HCT116 (cell line): ENCODE measurements around the gene KRT85. TPM values are rescaled to one million over a fixed set of nuclear protein-coding genes. Genes with fewer than 3 reads are reported as not detected.

Source experiments
- ATAC-seq: fragments of 200-7000 bp; cut with Tn5 transposase; 2 replicates; pipeline ENCODE4 v1.9.1; 2020; ENCODE audit warnings: mild to moderate bottlenecking, moderate library complexity
- BruUV-seq: library from RNA; stranded (reverse); fragments of 400-500 nt; replicated peaks from 2 replicates; lab custom pipeline; 2021; lab: Mats Ljungman, UMichigan
- CTCF ChIA-PET: fragments of 300-600 bp; sonication (Branson Sonifier 250); formaldehyde crosslinking; loops from one replicate; lab custom pipeline; 2021; ENCODE audit warnings: antibody characterized with exemption; lab: Charles Lee
- POLR2A ChIA-PET: fragments of 300-600, 350-600 bp; sonication (Branson Sonifier 250); formaldehyde crosslinking; loops from one replicate; lab custom pipeline; 2021; ENCODE audit warnings: antibody characterized with exemption; lab: Charles Lee
- RAD21 ChIA-PET, 2 experiments: fragments of 300-600 bp; sonication (Branson Sonifier 250); formaldehyde crosslinking; loops; one replicate each; lab custom pipeline; 2023; ENCODE audit warnings: low total read pairs in 2 of 2; ENCODE audit not compliant: uncharacterized antibody in 2 of 2, unreplicated experiment in 2 of 2, low non-redundant PET in 1 of 2; lab: Charles Lee
- DNase-seq: peaks from one replicate; pipeline ENCODE4 v3.0.0-alpha.2; 2010; ENCODE audit warnings: low read depth, low spot score
- H2AFZ ChIP-seq: fragments of 200-600 bp; shearing (Covaris generic), sonication (generic); 2 replicates; pipeline ENCODE4 v1.6.1; 2017; ENCODE audit warnings: low read depth, mixed run types, mixed read lengths, antibody characterized with exemption, low read length; ENCODE audit not compliant: poor library complexity, severe bottlenecking
- H3K27ac ChIP-seq: 2 replicates; pipeline ENCODE4 v1.5.1; 2012; ENCODE audit warnings: low read depth, low read length
- H3K27me3 ChIP-seq: fragments of 200-600 bp; sonication (generic); 2 replicates; pipeline ENCODE4 v1.6.1; 2016; ENCODE audit warnings: mixed run types, low read length, mixed read lengths; ENCODE audit not compliant: insufficient read depth
- H3K36me3 ChIP-seq, 2 experiments: fragments of 200-500 bp in 1 of 2; fragments of 200-600 bp in 1 of 2; sonication (Bioruptor generic) in 1 of 2; sonication (generic) in 1 of 2; 2 replicates each; pipeline versions ENCODE4 v1.5.1 to v1.6.1; 2014 to 2016; ENCODE audit warnings: low read length in 2 of 2, inconsistent platforms in 1 of 2, mixed read lengths in 1 of 2, mixed run types in 1 of 2; ENCODE audit not compliant: insufficient read depth in 2 of 2, control insufficient read depth in 1 of 2
- H3K4me1 ChIP-seq, 2 experiments: fragments of 200-600 bp in 1 of 2; sonication (generic) in 1 of 2; 2 replicates each; pipeline versions ENCODE4 v1.5.1 to v1.6.1; 2012 to 2017; ENCODE audit warnings: low read length in 2 of 2, inconsistent platforms in 1 of 2, mild to moderate bottlenecking in 1 of 2, mixed read lengths in 1 of 2, mixed run types in 1 of 2, moderate library complexity in 1 of 2; ENCODE audit not compliant: insufficient read depth in 2 of 2, control insufficient read depth in 1 of 2
- H3K4me2 ChIP-seq: fragments of 200-600 bp; sonication (generic); 2 replicates; pipeline ENCODE4 v1.6.1; 2017; ENCODE audit warnings: mixed run types, low read length, mixed read lengths
- H3K4me3 ChIP-seq, 2 experiments: fragments of 200-600 bp in 1 of 2; sonication (generic) in 1 of 2; replicated peaks in 1 of 2; 2 replicates each; pipeline ENCODE4 v1.5.1; 2011 to 2016; ENCODE audit warnings: low read length in 2 of 2, control low read depth in 1 of 2, low read depth in 1 of 2, mild to moderate bottlenecking in 1 of 2, mixed read lengths in 1 of 2, mixed run types in 1 of 2
- H3K79me2 ChIP-seq: fragments of 200-600 bp; sonication (generic); 2 replicates; pipeline ENCODE4 v1.6.1; 2017; ENCODE audit warnings: mild to moderate bottlenecking, mixed run types, low read length, moderate library complexity, mixed read lengths; ENCODE audit not compliant: insufficient read depth
- H3K9ac ChIP-seq: fragments of 200-600 bp; sonication (generic); 2 replicates; pipeline ENCODE4 v1.6.1; 2016; ENCODE audit warnings: low read length, mixed read lengths
- H3K9me2 ChIP-seq: fragments of 200-600 bp; sonication (generic), shearing (Covaris generic); 2 replicates; pipeline ENCODE4 v1.6.1; 2017; ENCODE audit warnings: mixed run types, mild to moderate bottlenecking, moderate library complexity; ENCODE audit not compliant: insufficient read depth
- H3K9me3 ChIP-seq, 2 experiments: fragments of 200-500 bp in 1 of 2; fragments of 200-600 bp in 1 of 2; sonication (Bioruptor generic) in 1 of 2; sonication (generic) in 1 of 2; 2 replicates each; pipeline ENCODE4 v1.6.1; 2014 to 2017; ENCODE audit warnings: low read length in 2 of 2, mixed read lengths in 2 of 2, inconsistent platforms in 1 of 2, low read depth in 1 of 2, mild to moderate bottlenecking in 1 of 2, mixed run types in 1 of 2, moderate library complexity in 1 of 2; ENCODE audit not compliant: control insufficient read depth in 1 of 2, insufficient read depth in 1 of 2
- H4K20me1 ChIP-seq: fragments of 200-600 bp; sonication (generic), shearing (Covaris generic); 2 replicates; pipeline ENCODE4 v1.6.1; 2017; ENCODE audit warnings: mixed run types, mild to moderate bottlenecking, moderate library complexity; ENCODE audit not compliant: insufficient read depth
- CBX3 ChIP-seq: IDR thresholded peaks from 2 replicates; pipeline ENCODE4 v1.6.1; 2012; ENCODE audit warnings: low read depth
- CTCF ChIP-seq, 3 experiments: fragments of 200-600 bp in 1 of 3; sonication (generic) in 1 of 3; IDR thresholded peaks in 2 of 3; conservative IDR thresholded peaks in 1 of 3; 2 replicates each; pipeline ENCODE4 v1.5.1; 2012 to 2017; ENCODE audit warnings: low read depth in 2 of 3, low read length in 2 of 3, antibody characterized with exemption in 1 of 3, borderline replicate concordance in 1 of 3, control low read depth in 1 of 3, mild to moderate bottlenecking in 1 of 3, mixed read lengths in 1 of 3, mixed run types in 1 of 3, moderate library complexity in 1 of 3; ENCODE audit not compliant: insufficient read depth in 1 of 3
- EGR1 ChIP-seq: IDR thresholded peaks from 2 replicates; pipeline ENCODE4 v1.6.1; 2012; ENCODE audit warnings: low read depth
- EZH2phosphoT487 ChIP-seq: fragments of 200-600 bp; IDR thresholded peaks from 2 replicates; pipeline ENCODE4 v1.6.1; 2018; ENCODE audit warnings: antibody characterized with exemption, borderline replicate concordance
- JUND ChIP-seq: IDR thresholded peaks from 2 replicates; pipeline ENCODE4 v1.6.1; 2012
- POLR2A ChIP-seq: IDR thresholded peaks from 2 replicates; pipeline ENCODE4 v1.7.0; 2011; ENCODE audit warnings: borderline replicate concordance; ENCODE audit not compliant: insufficient read depth, insufficient read length; ENCODE audit errors: extremely low read depth
- RAD21 ChIP-seq: IDR thresholded peaks from 2 replicates; pipeline ENCODE4 v1.6.1; 2012; ENCODE audit warnings: low read depth, mild to moderate bottlenecking
- SIN3A ChIP-seq: IDR thresholded peaks from 2 replicates; pipeline ENCODE4 v1.6.1; 2012; ENCODE audit warnings: low read depth
- TCF7L2 ChIP-seq: IDR thresholded peaks from 2 replicates; pipeline ENCODE4 v1.7.0; 2011; ENCODE audit warnings: borderline replicate concordance, inconsistent platforms; ENCODE audit not compliant: insufficient read depth, insufficient read length; ENCODE audit errors: extremely low read depth
- ZBTB33 ChIP-seq: IDR thresholded peaks from 2 replicates; pipeline ENCODE4 v1.6.1; 2011; ENCODE audit warnings: mild to moderate bottlenecking, low read length, moderate library complexity; ENCODE audit not compliant: insufficient replicate concordance; ENCODE audit errors: extremely low read depth
- intact Hi-C: fragments of 100-400 bp; cut with micrococcal nuclease; formaldehyde crosslinking; loops from 2 replicates; pipeline ENCODE4 v1.10.0; 2022
- total RNA-seq: library from RNA; stranded (reverse); gene quantifications from one replicate; pipeline ENCODE4 v1.2.1, GENCODE V29; 2021; ENCODE audit not compliant: unreplicated experiment

The KRT85 gene
- total RNA-seq, 1 experiment from 2014 or later = not detected

- Histone ChIP-seq H3K27ac (no peak overlapping the region), H3K79me2 (no peaks in the 10 kb centered on the region), H2AFZ (no peak overlapping the region), H3K4me3 (no peak overlapping the region), H3K9ac (no peak overlapping the region), H3K4me1 (peaks cover 0 to 10% of the 10 kb centered on the region in 2 experiments; a peak in 2 of 4 replicates), H4K20me1 (no peaks in the 10 kb centered on the region), H3K36me3 (no peaks in the 10 kb centered on the region), H3K27me3 (no peaks in the 10 kb centered on the region), H3K9me3 (no peaks in the 10 kb centered on the region), H3K9me2 (no peaks in the 10 kb centered on the region), H3K4me2 (no peak overlapping the region)
- DNase-seq (no peak), ATAC-seq (no peak)
- intact Hi-C loops = no loop called here
- ChIA-PET POLR2A (no interaction called here), RAD21 (no interaction called here), CTCF (interaction anchor here (1.3 to 2.1 kb wide), 3 partner anchors 10 to 173 kb away, joined by 3 to 14 read pairs (median 4); no protein-coding TSS in a partner anchor)
- no TSS peak for BruUV-seq
- TF ChIP-seq RAD21 = no peak
Measured at GRCh38 chr12:52316701-52317100, 50.6 kb downstream of the KRT85 start.

- H3K9me3 ChIP-seq = no peaks in the 10 kb centered on the region
- H3K79me2 ChIP-seq = no peaks in the 10 kb centered on the region
- no peak overlapping the region for H3K9ac ChIP-seq
- RAD21 ChIA-PET = no interaction called here
- no peak for DNase-seq
- no peak overlapping the region for H3K4me3 ChIP-seq
- no peaks in the 10 kb centered on the region for H3K9me2 ChIP-seq
- ATAC-seq = no peak
- H4K20me1 ChIP-seq = no peaks in the 10 kb centered on the region
- H3K27me3 ChIP-seq = no peaks in the 10 kb centered on the region
- intact Hi-C loops = no loop called here
- CTCF ChIA-PET = interaction anchor here (0.7 to 2.1 kb wide), 5 partner anchors 10 to 173 kb away, joined by 3 to 14 read pairs (median 3); no protein-coding TSS in a partner anchor
- no peak overlapping the region for H3K27ac ChIP-seq
- no TSS peak for BruUV-seq
- peaks cover 0 to 10% of the 10 kb centered on the region in 2 experiments; a peak in 2 of 4 replicates for H3K4me1 ChIP-seq
- H2AFZ ChIP-seq = no peak overlapping the region
- no peak overlapping the region for H3K4me2 ChIP-seq
- TF ChIP-seq EZH2phosphoT487 (no peak), JUND (no peak), ZBTB33 (no peak), EGR1 (no peak), CTCF (IDR thresholded peaks at IDR 0.05 in 2 of 3, conservative IDR thresholded peaks at IDR 0.05 in 1 of 3; ENCODE audit: borderline replicate concordance in 1 of 3, insufficient read depth in 1 of 3, low read depth in 2 of 3, low read length in 2 of 3) (no peak), CBX3 (no peak), SIN3A (no peak), TCF7L2 (no peak), POLR2A (no peak), RAD21 (no peak)
- H3K36me3 ChIP-seq = no peaks in the 10 kb centered on the region
- POLR2A ChIA-PET = interaction anchor here (0.9 kb wide), 1 partner anchor 37 kb away, joined by 3 read pairs; no protein-coding TSS in a partner anchor
Measured at GRCh38 chr12:52316290-52316689, 51.0 kb downstream of the KRT85 start.
